Chondrocyte (in vitro differentiated cells): ENCODE data around the gene PGBD4. TPM values are rescaled to one million over a fixed set of nuclear protein-coding genes. Genes with fewer than 3 reads are reported as not detected.

Experiments used
- DNase-seq: peaks from one replicate; pipeline ENCODE4 v3.0.0; 2021; ENCODE audit warnings: mixed read lengths, low spot score
- H3K27ac Mint-ChIP-seq: one replicate; pipeline ENCODE4 v1.8.0; 2021; ENCODE audit warnings: mild to moderate bottlenecking, moderate library complexity, mixed read lengths; ENCODE audit not compliant: unreplicated experiment
- H3K27me3 Mint-ChIP-seq: 2 replicates; pipeline ENCODE4 v1.8.0; 2021; ENCODE audit warnings: low read depth, mixed read lengths
- H3K36me3 Mint-ChIP-seq: 2 replicates; pipeline ENCODE4 v1.8.0; 2021; ENCODE audit warnings: low read depth, mixed read lengths
- H3K4me1 Mint-ChIP-seq: 2 replicates; pipeline ENCODE4 v1.8.0; 2021; ENCODE audit warnings: low read depth, mild to moderate bottlenecking, mixed read lengths
- H3K4me3 Mint-ChIP-seq: one replicate; pipeline ENCODE4 v1.8.0; 2021; ENCODE audit warnings: mild to moderate bottlenecking, moderate library complexity, mixed read lengths; ENCODE audit not compliant: unreplicated experiment
- H3K9me3 Mint-ChIP-seq: 2 replicates; pipeline ENCODE4 v1.8.0; 2021; ENCODE audit warnings: low read depth, mixed read lengths
- CTCF ChIP-seq: fragments of 200-600 bp; sonication (generic); IDR thresholded peaks from 2 replicates; pipeline ENCODE4 v1.5.0; 2021; ENCODE audit warnings: antibody characterized with exemption, mild to moderate bottlenecking, moderate library complexity
- long read RNA-seq: library from polyadenylated mRNA; stranded (forward); transcript quantifications from one replicate; pipeline ENCODE4 v2.0.0, GENCODE V29; 2021
- total RNA-seq: library from RNA; stranded (reverse); gene quantifications from 3 replicates; pipeline ENCODE4 v1.2.1, GENCODE V29; 2021

The PGBD4 gene
- 1.6 to 1.8 TPM (median 1.6 TPM) in 3 replicates for total RNA-seq
- long read RNA-seq, result 0 reads

- H3K4me3 Mint-ChIP-seq, result peak within 1 kb of the TSS; percentile 100
- no peaks in the 10 kb centered on the region for H3K27me3 Mint-ChIP-seq
- peak within 1 kb of the TSS; percentile 98 for H3K27ac Mint-ChIP-seq
- H3K36me3 Mint-ChIP-seq, result no peaks in the 10 kb centered on the region
- DNase-seq, result peak; percentile 99
- H3K4me1 Mint-ChIP-seq, result peaks cover 29% of the 10 kb centered on the region
- peaks cover 2% of the 10 kb centered on the region for H3K9me3 Mint-ChIP-seq
- no peak for TF ChIP-seq CTCF
Observed at GRCh38 chr15:34101366-34102174, at the start of gene PGBD4, which contains the start of gene EMC7. TSS of gene PGBD4 (plus strand) at chr15:34102083. CDS start at chr15:34102532, 449 bp downstream. TSS of gene EMC7 (minus strand) at chr15:34101862. CDS start at chr15:34101839, 23 bp downstream.

- DNase-seq, result no peak
- no peak overlapping the region for H3K4me3 Mint-ChIP-seq
- peaks cover 25% of the 10 kb centered on the region for H3K4me1 Mint-ChIP-seq
- no peak overlapping the region for H3K27ac Mint-ChIP-seq
- no peaks in the 10 kb centered on the region for H3K27me3 Mint-ChIP-seq
- peaks cover 34% of the 10 kb centered on the region for H3K36me3 Mint-ChIP-seq
- no peak for TF ChIP-seq CTCF
- peaks cover 42% of the 10 kb centered on the region for H3K9me3 Mint-ChIP-seq
Observed at GRCh38 chr15:34054081-34054707, 47.7 kb upstream of the PGBD4 start.

DNA sequence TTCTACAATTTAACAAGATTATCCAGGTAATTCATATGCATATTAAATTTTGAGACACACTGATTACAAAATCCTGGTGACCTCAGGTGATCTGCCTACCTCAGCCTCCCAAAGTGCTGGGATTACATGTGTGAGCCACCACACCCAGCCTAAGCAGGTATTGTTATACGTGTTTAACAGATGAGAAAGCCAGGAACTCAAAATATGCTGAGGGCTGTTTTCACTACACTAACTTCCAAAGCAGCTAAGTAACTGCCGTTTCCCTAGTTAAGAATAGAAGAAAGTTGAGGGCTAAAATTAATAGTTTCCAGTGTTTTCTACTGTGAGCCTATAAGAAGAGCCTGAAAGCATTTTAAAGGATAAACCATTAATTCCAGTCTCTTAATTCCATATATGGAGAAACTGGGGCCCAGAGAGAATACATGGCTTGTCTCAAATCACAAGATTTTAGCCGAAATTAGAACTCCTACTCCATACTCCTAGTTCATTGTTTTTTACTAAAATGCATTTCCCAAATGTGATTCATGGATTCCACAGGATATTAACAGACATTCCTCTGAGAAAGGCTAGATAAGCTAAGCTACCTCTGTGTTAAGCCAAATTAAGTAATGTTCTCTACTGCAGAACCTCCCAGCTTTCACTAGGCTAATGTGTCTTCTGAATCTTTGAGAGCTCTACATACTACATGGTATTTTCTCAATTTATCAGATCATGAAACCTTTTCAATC, 45.9 kb upstream of the PGBD4 start:
- Mint-ChIP-seq H3K4me1 (peaks cover 29% of the 10 kb centered on the region), H3K4me3 (no peak overlapping the region), H3K9me3 (peaks cover 28% of the 10 kb centered on the region), H3K27ac (peak overlapping the region; percentile 83), H3K36me3 (peaks cover 21% of the 10 kb centered on the region), H3K27me3 (no peaks in the 10 kb centered on the region)
- TF ChIP-seq CTCF, result no peak
- DNase-seq, result no peak

- no peaks in the 10 kb centered on the region for H3K27me3 Mint-ChIP-seq
- no peak for TF ChIP-seq CTCF
- H3K4me1 Mint-ChIP-seq, result peaks cover 31% of the 10 kb centered on the region
- H3K27ac Mint-ChIP-seq, result peak overlapping the region; percentile 83
- DNase-seq, result no peak
- H3K36me3 Mint-ChIP-seq, result peaks cover 13% of the 10 kb centered on the region
- no peak overlapping the region for H3K4me3 Mint-ChIP-seq
- H3K9me3 Mint-ChIP-seq, result peaks cover 19% of the 10 kb centered on the region
Observed at GRCh38 chr15:34056911-34057310, 45.0 kb upstream of the PGBD4 start.

- Mint-ChIP-seq H3K27ac (no peak overlapping the region), H3K9me3 (no peaks in the 10 kb centered on the region), H3K36me3 (no peaks in the 10 kb centered on the region), H3K4me1 (peaks cover 31% of the 10 kb centered on the region), H3K27me3 (no peaks in the 10 kb centered on the region), H3K4me3 (no peak overlapping the region)
- TF ChIP-seq CTCF, result no peak
- no peak for DNase-seq
Observed at GRCh38 chr15:34059476-34059875, 42.4 kb upstream of the PGBD4 start.
